ENCODE data around the gene PSG5. TPM values are rescaled to one million over a fixed set of nuclear protein-coding genes. Genes with fewer than 3 reads are reported as not detected.
"Not testable (repeated sequence)": the region's sequence is repeated elsewhere in the genome, so short reads cannot be mapped to it uniquely, and the experiment has no call there.

Gene PSG5
- not detected for total RNA-seq

DNA sequence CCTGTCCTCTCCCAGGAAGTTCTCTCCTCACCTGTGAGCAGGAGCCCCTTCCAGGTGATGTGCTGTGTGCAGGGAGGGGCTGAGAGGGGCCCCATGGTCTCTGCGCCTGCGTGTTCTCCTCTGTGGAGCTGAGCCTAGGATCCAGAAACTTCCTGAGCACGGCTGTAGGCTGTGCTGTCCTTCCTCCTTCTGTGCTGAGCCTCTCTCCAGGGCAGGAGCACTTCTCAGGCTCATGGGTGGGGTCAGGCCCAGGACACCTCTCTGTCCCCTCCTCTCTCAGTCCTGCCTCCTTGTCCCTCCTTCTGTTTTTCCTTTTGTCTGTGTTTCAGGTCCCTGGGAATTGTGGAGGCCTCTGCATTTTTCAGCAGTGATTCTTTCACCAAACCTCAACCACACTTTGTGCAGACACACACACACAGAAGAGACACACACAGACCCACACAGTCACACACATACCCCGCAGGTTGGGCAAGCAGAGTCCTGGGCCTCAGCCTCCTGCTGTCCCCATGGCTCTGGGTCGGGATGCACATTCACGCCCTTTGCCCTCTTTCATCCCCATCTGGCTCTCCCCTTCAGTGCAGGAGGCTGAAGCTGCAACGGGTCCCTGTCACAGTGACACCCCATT lies at the start of gene PSG5:
Gene PSG5, minus strand, starts transcription at position 226 of the 625 bp plus-strand sequence. Its CDS starts 131 bp downstream, at position 95.
- H3K36me3 ChIP-seq; intact Hi-C loops (cut with DNase I); H3K9me3 ChIP-seq; H3K27me3 ChIP-seq; DNase-seq (ENCODE audit: extremely low spot score in 2 of 2); H3K27ac ChIP-seq; H3K4me3 ChIP-seq; H3K4me1 ChIP-seq: not testable (repeated sequence)

DNA sequence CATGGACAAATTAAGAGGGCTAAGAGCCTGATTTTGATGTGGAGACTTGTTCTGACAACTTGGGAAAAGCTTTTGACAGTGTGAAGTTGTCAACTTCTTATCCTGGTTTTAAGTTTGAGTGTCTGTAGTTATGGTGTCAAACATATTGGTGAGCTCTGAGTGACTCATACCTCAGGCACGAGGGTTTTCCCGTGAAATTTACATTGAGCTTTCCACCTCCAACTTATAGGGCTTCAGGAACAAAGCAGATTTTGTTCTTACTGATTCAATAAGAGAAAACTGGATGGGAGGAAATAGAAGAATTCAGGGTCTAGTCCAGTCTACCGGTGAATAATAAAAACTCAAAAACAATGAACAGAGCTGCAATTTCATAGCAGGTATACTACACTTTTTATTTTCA lies 49.4 kb upstream of the PSG5 start:
- H3K27ac ChIP-seq; H3K27me3 ChIP-seq; intact Hi-C loops (cut with DNase I); H3K9me3 ChIP-seq; H3K4me1 ChIP-seq; H3K4me3 ChIP-seq; DNase-seq (ENCODE audit: extremely low spot score in 2 of 2); H3K36me3 ChIP-seq: not testable (repeated sequence)

GRCh38 chr19:43229315-43229714 lies 43.0 kb upstream of the PSG5 start:
- no peaks in the 10 kb centered on the region for H3K4me1 ChIP-seq
- no peak overlapping the region for H3K27ac ChIP-seq
- H3K4me3 ChIP-seq, result no peak overlapping the region
- DNase-seq (ENCODE audit: extremely low spot score in 2 of 2), result no peak
- intact Hi-C loops (cut with DNase I), result no loop called here
- H3K9me3 ChIP-seq, result no peaks in the 10 kb centered on the region
- TF ChIP-seq POLR2AphosphoS5 (IDR thresholded peaks at IDR 0.05; ENCODE audit: insufficient read depth in 1 of 2, low read depth in 1 of 2), result no peak
- TF ChIP-seq POLR2A (IDR thresholded peaks at IDR 0.05), result no peak
- TF ChIP-seq CTCF (IDR thresholded peaks at IDR 0.05), result no peak
- no peaks in the 10 kb centered on the region for H3K36me3 ChIP-seq
- H3K27me3 ChIP-seq, result no peaks in the 10 kb centered on the region

DNA sequence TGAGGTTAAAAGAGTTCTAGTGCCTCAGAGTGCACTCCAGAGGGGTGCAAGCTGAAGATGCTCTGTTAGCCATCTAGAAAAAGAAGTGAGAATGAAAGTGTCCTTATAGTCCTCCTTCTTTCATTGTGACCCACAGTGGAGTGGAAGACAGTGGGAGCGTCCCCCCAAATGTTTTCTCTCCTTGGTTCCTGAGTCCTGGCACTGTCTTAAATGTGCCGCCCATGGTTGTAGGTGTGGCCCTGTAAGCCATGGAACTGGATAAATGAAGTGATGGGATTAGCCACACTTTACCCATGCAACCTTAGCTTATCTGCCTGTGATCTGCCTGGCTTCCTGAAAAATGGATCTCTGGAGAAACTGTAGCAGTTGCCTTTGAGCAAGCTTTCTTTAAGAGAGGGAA lies 42.4 kb upstream of the PSG5 start:
- H3K27me3 ChIP-seq; H3K36me3 ChIP-seq; intact Hi-C loops (cut with DNase I); H3K9me3 ChIP-seq; H3K27ac ChIP-seq; DNase-seq (ENCODE audit: extremely low spot score in 2 of 2); H3K4me1 ChIP-seq; H3K4me3 ChIP-seq: not testable (repeated sequence)

GRCh38 chr19:43226986-43227385 lies 40.6 kb upstream of the PSG5 start:
- H3K27ac ChIP-seq; H3K27me3 ChIP-seq; DNase-seq (ENCODE audit: extremely low spot score in 2 of 2); H3K36me3 ChIP-seq; H3K4me3 ChIP-seq; H3K4me1 ChIP-seq; H3K9me3 ChIP-seq; intact Hi-C loops (cut with DNase I): not testable (repeated sequence)

- no peaks in the 10 kb centered on the region for H3K4me1 ChIP-seq
- H3K27ac ChIP-seq, result no peak overlapping the region
- no peaks in the 10 kb centered on the region for H3K36me3 ChIP-seq
- DNase-seq (ENCODE audit: extremely low spot score in 2 of 2), result no peak
- no peaks in the 10 kb centered on the region for H3K27me3 ChIP-seq
- intact Hi-C loops (cut with DNase I), result no loop called here
- H3K9me3 ChIP-seq, result no peaks in the 10 kb centered on the region
- TF ChIP-seq POLR2A (IDR thresholded peaks at IDR 0.05) (no peak), POLR2AphosphoS5 (IDR thresholded peaks at IDR 0.05; ENCODE audit: insufficient read depth in 1 of 2, low read depth in 1 of 2) (no peak), CTCF (IDR thresholded peaks at IDR 0.05) (no peak)
- H3K4me3 ChIP-seq, result no peak overlapping the region
These were observed 38.5 kb upstream of the PSG5 start for GRCh38 chr19:43224855-43225253.

- H3K27me3 ChIP-seq; H3K4me1 ChIP-seq; H3K9me3 ChIP-seq; H3K27ac ChIP-seq; intact Hi-C loops (cut with DNase I); DNase-seq (ENCODE audit: extremely low spot score in 2 of 2); H3K36me3 ChIP-seq; H3K4me3 ChIP-seq: not testable (repeated sequence)
These were observed 38.0 kb upstream of the PSG5 start for GRCh38 chr19:43224201-43224854.

DNA sequence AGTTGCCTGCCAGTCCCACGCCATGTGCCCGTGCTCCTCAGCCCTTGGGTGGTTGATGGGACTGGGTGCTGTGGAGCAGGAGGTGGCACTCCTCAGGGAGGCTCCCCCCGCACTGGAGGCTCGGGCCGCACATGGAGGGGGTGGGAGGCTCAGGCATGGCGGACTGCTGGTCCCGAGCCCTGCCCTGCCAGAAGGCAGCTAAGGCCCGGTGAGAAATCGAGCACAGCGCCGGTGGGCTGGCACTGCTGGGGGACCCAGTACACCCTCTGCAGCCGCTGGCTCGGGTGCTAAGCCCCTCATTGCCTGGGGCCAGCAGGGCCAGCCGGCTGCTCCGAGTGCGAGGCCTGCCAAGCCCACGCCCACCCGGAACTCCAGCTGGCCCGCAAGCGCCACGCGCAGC lies 35.6 kb upstream of the PSG5 start:
- H3K4me3 ChIP-seq; H3K9me3 ChIP-seq; H3K36me3 ChIP-seq; intact Hi-C loops (cut with DNase I); H3K4me1 ChIP-seq; H3K27me3 ChIP-seq; H3K27ac ChIP-seq; DNase-seq (ENCODE audit: extremely low spot score in 2 of 2): not testable (repeated sequence)

DNA sequence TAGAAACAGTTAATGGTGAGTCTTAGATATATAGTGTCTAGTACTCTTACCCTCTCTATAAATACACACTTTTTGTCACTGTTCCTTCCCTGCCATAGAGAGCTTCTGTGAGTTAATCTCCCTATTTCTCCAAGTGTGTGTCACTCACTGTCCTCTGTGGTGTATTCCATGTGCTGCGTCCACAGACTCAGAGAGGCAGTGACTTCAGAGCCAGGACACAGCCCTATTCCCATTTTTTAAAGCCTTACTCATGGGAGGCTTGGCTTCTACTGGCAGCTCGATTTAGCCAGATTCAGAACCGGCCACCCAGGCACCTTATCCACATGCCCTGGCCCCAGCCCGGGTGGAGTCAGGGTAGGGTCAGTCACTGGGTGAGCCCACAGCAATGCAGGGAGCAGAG lies 32.8 kb upstream of the PSG5 start:
- H3K27ac ChIP-seq; H3K4me3 ChIP-seq; H3K4me1 ChIP-seq; H3K9me3 ChIP-seq; DNase-seq (ENCODE audit: extremely low spot score in 2 of 2); intact Hi-C loops (cut with DNase I); H3K36me3 ChIP-seq; H3K27me3 ChIP-seq: not testable (repeated sequence)

GRCh38 chr19:43215881-43216280 lies 29.5 kb upstream of the PSG5 start:
- H3K9me3 ChIP-seq; H3K4me3 ChIP-seq; intact Hi-C loops (cut with DNase I); H3K27me3 ChIP-seq; H3K27ac ChIP-seq; DNase-seq (ENCODE audit: extremely low spot score in 2 of 2); H3K36me3 ChIP-seq; H3K4me1 ChIP-seq: not testable (repeated sequence)
